Trophoblast cell (in vitro differentiated cells and primary cell): ENCODE results near the gene NPY2R. TPM values are rescaled to one million over a fixed set of nuclear protein-coding genes. Genes with fewer than 3 reads are reported as not detected.

ENCODE experiments used
- DNase-seq, 2 donors: peaks; one replicate each; pipeline ENCODE4 v3.0.0-alpha.2; 2016
- H2AFZ ChIP-seq: 2 replicates; pipeline ENCODE4 v1.6.1; 2013; ENCODE audit warnings: low read length, moderate library complexity, mild to moderate bottlenecking; ENCODE audit not compliant: insufficient read depth, poor library complexity
- H2AK5ac ChIP-seq: 2 replicates; pipeline ENCODE4 v1.6.1; 2013; ENCODE audit warnings: mild to moderate bottlenecking, low read length
- H2BK120ac ChIP-seq: 2 replicates; pipeline ENCODE4 v1.6.1; 2013; ENCODE audit warnings: low read length, mild to moderate bottlenecking, moderate library complexity; ENCODE audit not compliant: insufficient read depth, poor library complexity
- H2BK12ac ChIP-seq: 2 replicates; pipeline ENCODE4 v1.6.1; 2013; ENCODE audit warnings: mild to moderate bottlenecking, low read length, moderate library complexity
- H2BK5ac ChIP-seq: 2 replicates; pipeline ENCODE4 v1.6.1; 2013; ENCODE audit warnings: low read length, low read depth, moderate library complexity, mild to moderate bottlenecking; ENCODE audit not compliant: poor library complexity
- H3K14ac ChIP-seq: 2 replicates; pipeline ENCODE4 v1.6.1; 2013; ENCODE audit warnings: mild to moderate bottlenecking, low read length
- H3K18ac ChIP-seq: 2 replicates; pipeline ENCODE4 v1.6.1; 2013; ENCODE audit warnings: mild to moderate bottlenecking, low read length
- H3K23ac ChIP-seq: 2 replicates; pipeline ENCODE4 v1.6.1; 2013; ENCODE audit warnings: low read length
- H3K27ac ChIP-seq: 2 replicates; pipeline ENCODE4 v1.5.1; 2013; ENCODE audit warnings: low read depth, mild to moderate bottlenecking, inconsistent platforms, low read length, moderate library complexity
- H3K27me3 ChIP-seq: 2 replicates; pipeline ENCODE4 v1.6.1; 2013; ENCODE audit warnings: inconsistent platforms, mild to moderate bottlenecking, low read length, moderate library complexity; ENCODE audit not compliant: insufficient read depth
- H3K36me3 ChIP-seq, 2 experiments: 1 replicate in 1 of 2; 2 replicates in 1 of 2; pipeline ENCODE4 v1.6.1; 2013; ENCODE audit warnings: low read length in 2 of 2, mild to moderate bottlenecking in 2 of 2, moderate library complexity in 1 of 2; ENCODE audit not compliant: insufficient read depth in 2 of 2, control insufficient read depth in 1 of 2
- H3K4ac ChIP-seq: 2 replicates; pipeline ENCODE4 v1.6.1; 2013; ENCODE audit warnings: low read depth, mild to moderate bottlenecking, low read length, moderate library complexity
- H3K4me1 ChIP-seq, 2 experiments: 1 replicate in 1 of 2; 2 replicates in 1 of 2; pipeline ENCODE4 v1.6.1; 2013; ENCODE audit warnings: low read length in 2 of 2, mild to moderate bottlenecking in 2 of 2, moderate library complexity in 1 of 2; ENCODE audit not compliant: insufficient read depth in 2 of 2, control insufficient read depth in 1 of 2
- H3K4me2 ChIP-seq: 2 replicates; pipeline ENCODE4 v1.6.1; 2013; ENCODE audit warnings: inconsistent platforms, mild to moderate bottlenecking, low read length, moderate library complexity
- H3K4me3 ChIP-seq: 2 replicates; pipeline ENCODE4 v1.5.1; 2013; ENCODE audit warnings: mild to moderate bottlenecking, low read depth, low read length, inconsistent platforms
- H3K79me1 ChIP-seq: one replicate; pipeline ENCODE4 v1.6.1; 2013; ENCODE audit warnings: low read length
- H3K79me2 ChIP-seq: 2 replicates; pipeline ENCODE4 v1.6.1; 2013; ENCODE audit warnings: low read length, mild to moderate bottlenecking; ENCODE audit not compliant: control insufficient read depth, insufficient read depth, poor library complexity
- H3K9ac ChIP-seq: 2 replicates; pipeline ENCODE4 v1.6.1; 2013; ENCODE audit warnings: mild to moderate bottlenecking, low read length
- H3K9me3 ChIP-seq: 2 replicates; pipeline ENCODE4 v1.6.1; 2013; ENCODE audit warnings: low read depth, mild to moderate bottlenecking, control low read depth, inconsistent platforms, low read length; ENCODE audit not compliant: insufficient read depth
- H4K12ac ChIP-seq: 2 replicates; pipeline ENCODE4 v1.6.1; 2013; ENCODE audit warnings: low read depth, mild to moderate bottlenecking, low read length, moderate library complexity
- H4K8ac ChIP-seq: 2 replicates; pipeline ENCODE4 v1.6.1; 2013; ENCODE audit warnings: low read depth, mild to moderate bottlenecking, low read length, moderate library complexity
- H4K91ac ChIP-seq: one replicate; pipeline ENCODE4 v1.6.1; 2013; ENCODE audit warnings: low read depth, mild to moderate bottlenecking, low read length, moderate library complexity
- WGBS: extraction: QIAGEN DNeasy Blood & Tissue Kit; methylation state at CpG from one replicate; pipeline ENCODE4 v1.1.7; 2013; ENCODE audit warnings: missing lambda C conversion rate; ENCODE audit not compliant: insufficient read length, insufficient coverage; ENCODE audit errors: extremely low coverage; 5-methylcytosine and 5-hydroxymethylcytosine counted together
- polyA plus RNA-seq: library from polyadenylated mRNA; stranded (reverse); fragments of 200-250 nt; gene quantifications from 2 replicates; pipeline ENCODE4 v1.2.3, GENCODE V29; 2013

NPY2R gene
- not detected in 2 replicates for polyA plus RNA-seq

GRCh38 chr4:155208258-155209054, at the start of gene NPY2R:
TSS of gene NPY2R (plus strand) at chr4:155208636. CDS start at chr4:155213940, 5,304 bp downstream.
- Histone ChIP-seq H3K14ac (no peak within 1 kb of the TSS), H3K9me3 (no peaks in the 10 kb centered on the region), H3K27me3 (peaks cover 23% of the 10 kb centered on the region), H4K12ac (no peak within 1 kb of the TSS), H3K36me3 (no peaks in the 10 kb centered on the region), H3K23ac (no peak within 1 kb of the TSS), H4K8ac (no peak within 1 kb of the TSS), H2BK120ac (no peak within 1 kb of the TSS), H2AK5ac (no peak within 1 kb of the TSS), H3K4ac (no peak within 1 kb of the TSS), H2AFZ (peak within 1 kb of the TSS; percentile 1), H3K79me2 (no peaks in the 10 kb centered on the region), H3K4me3 (peak within 1 kb of the TSS; percentile 48), H3K79me1 (no peaks in the 10 kb centered on the region), H2BK5ac (no peak within 1 kb of the TSS), H3K4me2 (peak within 1 kb of the TSS; percentile 58), H4K91ac (no peak within 1 kb of the TSS), H3K18ac (no peak within 1 kb of the TSS), H3K27ac (no peak within 1 kb of the TSS), H3K9ac (no peak within 1 kb of the TSS), H3K4me1 (peaks cover 8 to 12% of the 10 kb centered on the region in 2 experiments), H2BK12ac (no peak within 1 kb of the TSS)
- no peak for DNase-seq
- WGBS, result no CpG with 5 or more reads among the region's 55 CpGs

DNA sequence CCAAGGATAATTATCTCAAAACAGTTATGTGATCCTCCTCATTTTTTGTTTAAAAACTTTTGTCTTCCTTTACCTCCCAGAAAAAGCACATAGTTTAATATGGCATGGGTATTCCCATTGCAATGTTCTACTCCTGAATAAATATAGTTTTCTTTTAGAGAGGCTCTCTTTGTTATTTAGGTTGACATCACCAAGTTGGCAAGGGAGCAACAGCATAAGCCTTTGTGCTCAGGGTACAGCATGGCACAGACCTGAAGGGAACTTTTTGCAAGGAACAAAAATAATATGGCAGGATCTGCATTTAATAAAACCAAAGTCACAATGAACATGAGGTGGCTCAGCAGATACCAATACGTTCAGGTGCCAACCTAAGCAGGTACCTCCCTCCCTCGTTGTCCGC, 47.1 kb upstream of the NPY2R start:
- H3K9ac ChIP-seq, result no peak overlapping the region
- no peak overlapping the region for H4K12ac ChIP-seq
- no peak overlapping the region for H4K8ac ChIP-seq
- no peak overlapping the region for H3K27ac ChIP-seq
- no CpG with 5 or more reads among the region's 3 CpGs for WGBS
- H2AFZ ChIP-seq, result no peak overlapping the region
- H3K14ac ChIP-seq, result no peak overlapping the region
- H2BK5ac ChIP-seq, result no peak overlapping the region
- peaks cover 2% of the 10 kb centered on the region for H3K9me3 ChIP-seq
- H3K4ac ChIP-seq, result no peak overlapping the region
- no peaks in the 10 kb centered on the region for H3K36me3 ChIP-seq
- no peak overlapping the region for H4K91ac ChIP-seq
- H3K4me2 ChIP-seq, result no peak overlapping the region
- H2BK120ac ChIP-seq, result no peak overlapping the region
- H3K4me1 ChIP-seq, result no peaks in the 10 kb centered on the region
- no peak for DNase-seq
- H3K23ac ChIP-seq, result no peak overlapping the region
- H3K79me2 ChIP-seq, result no peaks in the 10 kb centered on the region
- H3K79me1 ChIP-seq, result no peaks in the 10 kb centered on the region
- H3K27me3 ChIP-seq, result no peaks in the 10 kb centered on the region
- H3K4me3 ChIP-seq, result no peak overlapping the region
- H2AK5ac ChIP-seq, result no peak overlapping the region
- H3K18ac ChIP-seq, result no peak overlapping the region
- H2BK12ac ChIP-seq, result no peak overlapping the region

GRCh38 chr4:155164718-155165117, 43.7 kb upstream of the NPY2R start:
- Histone ChIP-seq H3K36me3 (no peaks in the 10 kb centered on the region), H2AFZ (no peak overlapping the region), H4K12ac (no peak overlapping the region), H3K4me2 (no peak overlapping the region), H4K91ac (no peak overlapping the region), H3K27ac (no peak overlapping the region), H3K18ac (no peak overlapping the region), H2AK5ac (no peak overlapping the region), H3K9me3 (no peaks in the 10 kb centered on the region), H3K9ac (no peak overlapping the region), H3K27me3 (no peaks in the 10 kb centered on the region), H4K8ac (no peak overlapping the region), H3K4ac (no peak overlapping the region), H3K4me3 (no peak overlapping the region), H3K14ac (no peak overlapping the region), H2BK12ac (no peak overlapping the region), H2BK120ac (no peak overlapping the region), H3K23ac (no peak overlapping the region), H3K4me1 (no peaks in the 10 kb centered on the region), H3K79me2 (no peaks in the 10 kb centered on the region), H3K79me1 (no peaks in the 10 kb centered on the region), H2BK5ac (no peak overlapping the region)
- DNase-seq, result no peak
- WGBS, result no CpG with 5 or more reads among the region's 2 CpGs

DNA sequence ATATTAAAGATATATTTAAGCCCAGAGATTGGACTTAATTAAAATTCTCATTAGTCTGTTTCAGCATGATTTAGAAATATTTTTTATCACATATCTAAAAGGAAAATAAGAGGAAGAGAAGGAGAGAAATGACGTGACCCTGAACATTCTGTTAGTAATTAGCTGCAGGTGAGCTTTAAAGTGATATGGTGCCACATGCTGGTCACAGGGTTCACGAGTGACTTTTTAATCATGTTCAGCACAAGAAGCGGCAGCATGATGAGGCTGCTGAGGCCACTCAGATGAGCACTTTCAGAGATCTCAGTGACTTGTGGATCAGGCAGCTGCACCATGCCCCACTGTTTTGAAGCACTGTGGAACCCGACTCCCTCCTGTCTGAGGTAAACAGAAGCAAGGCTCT, 37.9 kb upstream of the NPY2R start:
- Histone ChIP-seq H3K23ac (no peak overlapping the region), H3K79me2 (no peaks in the 10 kb centered on the region), H2AK5ac (no peak overlapping the region), H3K79me1 (no peaks in the 10 kb centered on the region), H3K9me3 (no peaks in the 10 kb centered on the region), H3K14ac (no peak overlapping the region), H3K9ac (no peak overlapping the region), H3K4me3 (no peak overlapping the region), H2AFZ (no peak overlapping the region), H3K27me3 (no peaks in the 10 kb centered on the region), H2BK12ac (no peak overlapping the region), H3K18ac (no peak overlapping the region), H3K36me3 (no peaks in the 10 kb centered on the region), H2BK5ac (no peak overlapping the region), H3K4me1 (no peaks in the 10 kb centered on the region), H2BK120ac (no peak overlapping the region), H4K12ac (no peak overlapping the region), H3K4me2 (no peak overlapping the region), H3K4ac (no peak overlapping the region), H4K91ac (no peak overlapping the region), H3K27ac (no peak overlapping the region), H4K8ac (no peak overlapping the region)
- DNase-seq, result no peak
- WGBS, result no CpG with 5 or more reads among the region's 4 CpGs
